HG03135 (cell line): ENCODE measurements around the gene CHPF2.
A peak's percentile ranks its signal among the peaks of the same experiment; 100 is the strongest.

Experiments used
- ATAC-seq: cut with Tn5 transposase; IDR thresholded peaks from one replicate; pipeline ENCODE4 v1.9.1; 2021; ENCODE audit warnings: mild to moderate bottlenecking, moderate library complexity; ENCODE audit not compliant: unreplicated experiment

The CHPF2 gene, protein sequence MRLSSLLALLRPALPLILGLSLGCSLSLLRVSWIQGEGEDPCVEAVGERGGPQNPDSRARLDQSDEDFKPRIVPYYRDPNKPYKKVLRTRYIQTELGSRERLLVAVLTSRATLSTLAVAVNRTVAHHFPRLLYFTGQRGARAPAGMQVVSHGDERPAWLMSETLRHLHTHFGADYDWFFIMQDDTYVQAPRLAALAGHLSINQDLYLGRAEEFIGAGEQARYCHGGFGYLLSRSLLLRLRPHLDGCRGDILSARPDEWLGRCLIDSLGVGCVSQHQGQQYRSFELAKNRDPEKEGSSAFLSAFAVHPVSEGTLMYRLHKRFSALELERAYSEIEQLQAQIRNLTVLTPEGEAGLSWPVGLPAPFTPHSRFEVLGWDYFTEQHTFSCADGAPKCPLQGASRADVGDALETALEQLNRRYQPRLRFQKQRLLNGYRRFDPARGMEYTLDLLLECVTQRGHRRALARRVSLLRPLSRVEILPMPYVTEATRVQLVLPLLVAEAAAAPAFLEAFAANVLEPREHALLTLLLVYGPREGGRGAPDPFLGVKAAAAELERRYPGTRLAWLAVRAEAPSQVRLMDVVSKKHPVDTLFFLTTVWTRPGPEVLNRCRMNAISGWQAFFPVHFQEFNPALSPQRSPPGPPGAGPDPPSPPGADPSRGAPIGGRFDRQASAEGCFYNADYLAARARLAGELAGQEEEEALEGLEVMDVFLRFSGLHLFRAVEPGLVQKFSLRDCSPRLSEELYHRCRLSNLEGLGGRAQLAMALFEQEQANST

GRCh38 chr7:151232091-151232916 is at the start of gene CHPF2:
Gene CHPF2, plus strand, starts transcription at chr7:151232483. Its CDS starts 1,529 bp downstream, at chr7:151234012.
- peak; percentile 97 for ATAC-seq

GRCh38 chr7:151185762-151186639 is 46.3 kb upstream of the CHPF2 start:
- ATAC-seq, result no peak

- ATAC-seq, result no peak
Observed at GRCh38 chr7:151186640-151187408, 45.5 kb upstream of the CHPF2 start, which contains the start of gene ASB10. Gene ASB10, minus strand, starts transcription at chr7:151187250. Its CDS starts 120 bp downstream, at chr7:151187130.

DNA sequence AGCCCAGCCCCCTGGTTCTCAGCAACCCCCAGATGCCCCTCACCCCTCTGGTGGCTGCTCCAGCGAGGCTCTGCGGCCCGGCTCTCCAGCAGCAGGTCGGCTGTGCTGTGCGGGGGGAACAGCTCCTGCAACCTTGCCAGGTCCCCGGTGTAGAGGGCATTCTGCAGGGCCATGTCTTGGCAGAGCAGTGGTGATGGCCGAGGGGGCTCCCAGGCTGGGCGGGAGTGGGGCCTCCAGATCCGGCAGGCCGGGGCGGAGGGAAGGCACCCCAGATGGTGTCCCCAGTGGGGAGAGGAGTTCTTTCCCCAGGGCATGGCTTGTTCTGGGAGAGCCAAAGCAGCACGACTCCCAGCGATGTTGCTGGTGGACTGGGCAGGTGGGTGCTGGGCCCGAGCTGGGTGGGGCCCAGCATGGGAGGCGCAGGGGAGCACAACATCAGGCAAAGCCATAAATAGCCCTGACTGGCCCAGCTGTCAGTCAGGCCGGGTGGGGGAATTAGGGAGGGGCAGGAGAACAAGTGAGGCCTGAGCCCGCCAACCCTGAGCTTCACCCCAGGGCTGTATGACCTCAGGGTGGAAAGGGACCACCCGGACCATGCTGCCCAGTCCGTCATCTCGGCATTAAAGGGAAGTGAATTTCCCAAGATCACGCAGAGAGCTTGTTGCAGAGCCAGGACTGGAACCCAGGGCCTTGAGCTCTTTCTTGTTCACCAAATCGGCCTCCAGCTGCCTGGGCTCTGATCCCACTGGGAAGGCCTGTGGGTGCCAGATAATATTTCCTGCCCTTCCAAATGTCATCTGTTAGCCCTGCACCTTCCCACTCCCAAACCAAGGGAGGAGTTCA is 44.7 kb upstream of the CHPF2 start:
- no peak for ATAC-seq

GRCh38 chr7:151188252-151188542 is 44.1 kb upstream of the CHPF2 start:
- no peak for ATAC-seq

DNA sequence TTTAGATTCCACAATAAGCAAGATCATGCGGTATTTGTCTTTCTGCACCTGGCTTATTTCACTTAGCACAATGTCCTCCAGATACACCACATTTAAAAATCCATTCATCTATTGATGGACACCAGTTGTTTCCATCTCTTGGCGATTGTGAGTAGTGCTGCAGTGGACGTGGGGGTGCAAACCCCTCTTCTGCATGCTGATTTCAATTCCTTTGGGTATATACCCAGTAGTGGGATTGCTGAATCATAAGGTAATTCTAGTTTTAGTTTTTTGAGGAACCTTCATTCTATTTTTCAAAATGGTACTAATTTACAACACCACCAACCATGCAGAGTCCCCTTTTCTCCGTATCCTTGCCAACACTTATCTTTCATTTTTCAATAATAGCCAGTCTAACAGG is 43.2 kb upstream of the CHPF2 start:
- ATAC-seq, result no peak

GRCh38 chr7:151191544-151191943 is 40.7 kb upstream of the CHPF2 start:
- ATAC-seq, result no peak

DNA sequence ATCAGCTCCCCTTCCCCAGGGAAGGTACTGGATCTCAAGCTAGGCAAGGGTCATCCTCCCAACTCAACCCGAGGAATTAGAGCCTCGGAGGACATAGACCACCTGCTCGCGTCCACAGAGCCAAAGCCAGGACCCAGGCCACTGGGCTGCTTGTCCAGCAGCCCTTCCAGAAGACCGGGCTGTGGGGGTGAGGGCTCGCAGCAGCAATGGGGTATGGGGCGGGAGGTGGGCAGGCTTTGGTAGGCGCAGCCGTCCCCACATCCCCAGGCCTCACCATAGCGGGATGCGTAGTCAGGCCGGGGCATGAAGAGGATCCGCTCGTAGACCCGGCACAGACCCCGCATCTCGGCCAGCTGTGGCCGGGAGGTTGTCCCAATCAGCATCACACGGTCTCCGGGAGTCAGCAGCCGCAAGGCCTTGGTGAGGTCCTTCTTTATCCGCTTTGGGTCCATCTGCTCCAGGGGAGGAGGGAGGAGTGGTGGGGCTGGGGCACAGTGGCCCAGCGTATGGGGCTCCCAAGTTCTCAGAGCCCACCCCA is 40.2 kb upstream of the CHPF2 start:
- no peak for ATAC-seq

DNA sequence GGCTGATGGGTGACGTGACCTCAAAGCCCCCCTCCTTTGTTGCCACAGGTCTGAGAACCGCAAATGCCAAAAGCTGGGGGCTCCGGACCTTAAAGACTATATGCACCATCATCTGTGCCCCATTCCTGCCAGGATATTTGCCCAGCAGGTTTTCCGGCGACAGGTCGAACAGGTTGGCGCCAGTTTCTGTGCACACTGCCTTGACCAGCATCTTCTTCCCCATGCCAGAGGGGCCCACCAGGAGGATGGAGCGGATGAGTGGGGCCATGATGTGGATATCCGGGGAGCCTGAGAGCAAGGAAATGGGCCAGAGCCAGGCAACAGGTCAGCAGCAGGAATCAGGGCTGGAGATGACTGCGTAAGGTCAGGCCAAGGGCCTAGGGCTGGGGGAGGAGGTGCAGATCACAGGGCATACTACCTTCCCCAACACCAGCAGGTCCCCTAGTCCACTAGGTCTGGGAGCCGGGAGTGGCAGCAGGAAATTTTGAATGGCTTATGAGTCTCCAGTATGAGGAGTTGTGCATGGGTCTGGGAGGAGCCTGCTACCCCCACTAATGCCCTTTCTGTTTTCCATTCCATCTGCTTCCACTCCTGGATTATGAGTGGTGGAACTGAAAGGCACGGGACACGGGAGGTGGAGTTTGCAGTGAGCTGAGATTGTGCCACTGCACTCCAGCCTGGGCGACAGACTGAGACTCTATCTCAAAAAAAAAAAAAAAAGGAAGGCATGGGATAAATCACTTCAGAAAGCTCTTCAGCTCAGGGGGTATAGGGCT is 38.9 kb upstream of the CHPF2 start:
- ATAC-seq, result no peak

- ATAC-seq, result no peak
Observed at GRCh38 chr7:151194188-151194587, 38.1 kb upstream of the CHPF2 start.

- no peak for ATAC-seq
Observed at GRCh38 chr7:151195616-151196450, 36.5 kb upstream of the CHPF2 start.

DNA sequence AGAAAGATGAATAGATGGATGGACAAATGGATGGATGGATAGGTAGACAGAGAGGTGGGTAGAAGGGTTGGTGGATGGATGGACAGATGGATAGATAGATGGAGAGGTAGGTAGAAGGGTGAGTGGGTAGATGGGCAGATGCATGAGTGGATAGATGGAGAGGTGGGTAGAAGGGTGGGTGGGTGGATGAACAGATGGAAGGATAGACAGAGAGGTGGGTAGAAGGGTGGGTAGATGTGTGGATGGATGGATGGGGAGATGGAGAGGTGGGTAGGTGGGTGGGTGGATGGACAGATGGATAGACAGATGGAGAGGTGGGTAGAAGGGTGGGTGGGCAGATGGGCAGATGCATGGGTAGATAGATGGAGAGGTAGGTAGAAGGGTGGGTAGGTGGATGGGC is 34.4 kb upstream of the CHPF2 start:
- ATAC-seq, result no peak

- ATAC-seq, result no peak
Observed at GRCh38 chr7:151198945-151199848, 33.1 kb upstream of the CHPF2 start.

GRCh38 chr7:151201344-151201743 is 30.9 kb upstream of the CHPF2 start:
- ATAC-seq, result no peak

DNA sequence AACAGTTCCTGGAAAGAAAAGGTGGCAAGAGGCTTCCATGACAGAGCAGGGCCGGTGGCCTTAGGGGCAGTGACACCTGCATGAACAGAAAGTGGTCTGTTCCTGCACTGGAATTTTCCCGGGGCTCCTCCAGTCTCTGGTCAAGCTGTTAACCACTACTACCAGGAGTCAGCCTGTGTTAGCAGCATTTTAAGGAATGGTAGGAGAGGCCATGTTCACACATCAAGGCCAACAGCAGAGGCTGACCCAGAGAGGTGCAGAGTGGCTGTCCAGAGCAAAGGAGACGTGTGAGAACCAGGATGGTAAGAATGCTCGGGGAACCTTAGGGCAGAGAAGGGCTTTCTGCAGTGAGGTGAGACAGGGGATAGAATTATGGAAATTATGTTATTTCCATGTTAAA is 30.5 kb upstream of the CHPF2 start:
- no peak for ATAC-seq

- no peak for ATAC-seq
Observed at GRCh38 chr7:151202836-151203235, 29.4 kb upstream of the CHPF2 start.
